Thyroid gland (tissue), 4 donors: ENCODE measurements around the gene FAM210A.

Experiments used
- CTCF ChIP-seq, 6 experiments: fragments of 200-600 bp in 3 of 6; fragments of 450-650 bp in 3 of 6; sonication (generic) in 3 of 6; IDR thresholded peaks; one replicate each; pipeline ENCODE4 v1.5.1; 2016 to 2019; ENCODE audit warnings: antibody characterized with exemption in 6 of 6, mild to moderate bottlenecking in 2 of 6, inconsistent platforms in 1 of 6, moderate library complexity in 1 of 6
- POLR2A ChIP-seq, 2 donors: fragments of 450-650 bp; IDR thresholded peaks; one replicate each; pipeline ENCODE4 v1.6.1; 2017; ENCODE audit warnings: antibody characterized with exemption in 2 of 2, mild to moderate bottlenecking in 2 of 2, moderate library complexity in 1 of 2

GRCh38 chr18:13616525-13617035 is 109.8 kb downstream of the FAM210A start:
- TF ChIP-seq CTCF (IDR thresholded peaks at IDR 0.05) (no peak), POLR2A (IDR thresholded peaks at IDR 0.05) (no peak)
